ENCODE results near the gene MEIOC. TPM values are rescaled to one million over a fixed set of nuclear protein-coding genes. Genes with fewer than 3 reads are reported as not detected.

Gene MEIOC
- total RNA-seq, 4 donors from 2014 or later: under 0.01 TPM; not detected in 3

GRCh38 chr17:44653384-44653783 lies 2.9 kb upstream of the MEIOC start:
- Histone ChIP-seq H3K4me3 (no peak overlapping the region), H3K27me3 (peaks cover 7 to 93% (median 12%) of the 10 kb centered on the region in 4 donors), H3K27ac (no peak overlapping the region), H3K9me3 (no peaks in the 10 kb centered on the region), H3K36me3 (no peaks in the 10 kb centered on the region), H3K4me1 (peaks cover 0 to 16% (median 6%) of the 10 kb centered on the region in 3 donors)
- intact Hi-C loops (cut with DNase I): no loop called here
- TF ChIP-seq, protein P1, sequence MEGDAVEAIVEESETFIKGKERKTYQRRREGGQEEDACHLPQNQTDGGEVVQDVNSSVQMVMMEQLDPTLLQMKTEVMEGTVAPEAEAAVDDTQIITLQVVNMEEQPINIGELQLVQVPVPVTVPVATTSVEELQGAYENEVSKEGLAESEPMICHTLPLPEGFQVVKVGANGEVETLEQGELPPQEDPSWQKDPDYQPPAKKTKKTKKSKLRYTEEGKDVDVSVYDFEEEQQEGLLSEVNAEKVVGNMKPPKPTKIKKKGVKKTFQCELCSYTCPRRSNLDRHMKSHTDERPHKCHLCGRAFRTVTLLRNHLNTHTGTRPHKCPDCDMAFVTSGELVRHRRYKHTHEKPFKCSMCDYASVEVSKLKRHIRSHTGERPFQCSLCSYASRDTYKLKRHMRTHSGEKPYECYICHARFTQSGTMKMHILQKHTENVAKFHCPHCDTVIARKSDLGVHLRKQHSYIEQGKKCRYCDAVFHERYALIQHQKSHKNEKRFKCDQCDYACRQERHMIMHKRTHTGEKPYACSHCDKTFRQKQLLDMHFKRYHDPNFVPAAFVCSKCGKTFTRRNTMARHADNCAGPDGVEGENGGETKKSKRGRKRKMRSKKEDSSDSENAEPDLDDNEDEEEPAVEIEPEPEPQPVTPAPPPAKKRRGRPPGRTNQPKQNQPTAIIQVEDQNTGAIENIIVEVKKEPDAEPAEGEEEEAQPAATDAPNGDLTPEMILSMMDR (IDR thresholded peaks at IDR 0.05): no peak
- no peak for TF ChIP-seq POLR2A (IDR thresholded peaks at IDR 0.05)
- DNase-seq: no peak
- WGBS, 2 donors: 90% methylated on average over 3 of the region's 3 CpGs

DNA sequence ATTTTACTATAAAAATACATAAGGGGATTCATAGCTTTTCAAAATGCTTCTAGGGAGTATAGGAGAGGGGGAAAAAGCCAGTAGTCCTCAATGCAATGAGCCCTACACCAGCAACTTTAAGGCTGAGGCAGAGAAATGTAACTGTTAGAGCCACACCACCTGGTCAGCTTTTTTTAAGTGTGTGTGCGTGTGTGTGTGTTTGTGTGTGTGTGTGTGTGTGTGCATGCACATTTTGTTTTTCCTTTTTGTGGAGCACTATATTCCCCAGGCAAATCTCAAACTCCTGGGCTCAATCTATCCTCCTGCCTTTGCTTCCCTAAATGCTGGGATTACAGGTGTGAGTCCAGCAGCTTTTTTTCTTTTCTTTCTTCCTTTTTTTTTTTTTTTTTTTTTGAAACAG lies 2.3 kb upstream of the MEIOC start:
- peaks cover 0 to 16% (median 6%) of the 10 kb centered on the region in 3 donors for H3K4me1 ChIP-seq
- no peaks in the 10 kb centered on the region for H3K36me3 ChIP-seq
- no peak for TF ChIP-seq POLR2A (IDR thresholded peaks at IDR 0.05)
- TF ChIP-seq, protein P1 (IDR thresholded peaks at IDR 0.05): no peak
- no peak for DNase-seq
- H3K4me3 ChIP-seq: no peak overlapping the region
- 58 to 88% methylated on average over 1 of the region's 1 CpG for WGBS, 2 donors
- intact Hi-C loops (cut with DNase I): no loop called here
- H3K27me3 ChIP-seq: peaks cover 7 to 91% (median 12%) of the 10 kb centered on the region in 4 donors
- H3K27ac ChIP-seq: no peak overlapping the region
- no peaks in the 10 kb centered on the region for H3K9me3 ChIP-seq

GRCh38 chr17:44661835-44662234 lies 5.6 kb downstream of the MEIOC start:
- no peaks in the 10 kb centered on the region for H3K36me3 ChIP-seq
- intact Hi-C loops (cut with DNase I): no loop called here
- H3K27ac ChIP-seq: no peak overlapping the region
- DNase-seq: no peak
- H3K9me3 ChIP-seq: no peaks in the 10 kb centered on the region
- 89 to 97% methylated on average over 2 of the region's 2 CpGs for WGBS, 2 donors
- TF ChIP-seq, protein P1 (IDR thresholded peaks at IDR 0.05): no peak
- no peak for TF ChIP-seq POLR2A (IDR thresholded peaks at IDR 0.05)
- H3K27me3 ChIP-seq: peaks cover 0 to 24% (median 1%) of the 10 kb centered on the region in 4 donors
- H3K4me3 ChIP-seq: no peak overlapping the region
- peaks cover 0 to 5% (median under 1%) of the 10 kb centered on the region in 3 donors for H3K4me1 ChIP-seq

- intact Hi-C loops (cut with DNase I): no loop called here
- WGBS, 2 donors: 71 to 84% methylated on average over 1 of the region's 1 CpG
- H3K4me1 ChIP-seq: no peaks in the 10 kb centered on the region
Measured at GRCh38 chr17:44663095-44663494, 6.8 kb downstream of the MEIOC start.

GRCh38 chr17:44664867-44665266 lies 8.6 kb downstream of the MEIOC start:
- Histone ChIP-seq H3K4me3 (no peak overlapping the region), H3K36me3 (no peaks in the 10 kb centered on the region), H3K27ac (no peak overlapping the region), H3K4me1 (no peaks in the 10 kb centered on the region), H3K9me3 (no peaks in the 10 kb centered on the region), H3K27me3 (peaks cover 0 to 5% (median 0%) of the 10 kb centered on the region in 4 donors)
- 85 to 100% methylated on average over 1 of the region's 1 CpG for WGBS, 2 donors
- DNase-seq: no peak
- intact Hi-C loops (cut with DNase I): no loop called here
- TF ChIP-seq, protein P1 (IDR thresholded peaks at IDR 0.05): no peak
- TF ChIP-seq POLR2A (IDR thresholded peaks at IDR 0.05): no peak

More at GRCh38 chr17:44663095-44663494, 6.8 kb downstream of the MEIOC start:
- H3K9me3 ChIP-seq: no peaks in the 10 kb centered on the region
- H3K27me3 ChIP-seq: peaks cover 0 to 11% (median 0%) of the 10 kb centered on the region in 4 donors
- no peak for DNase-seq
- H3K4me3 ChIP-seq: no peak overlapping the region
- TF ChIP-seq, protein P1 (IDR thresholded peaks at IDR 0.05): no peak
- TF ChIP-seq POLR2A (IDR thresholded peaks at IDR 0.05): no peak
- no peaks in the 10 kb centered on the region for H3K36me3 ChIP-seq
- no peak overlapping the region for H3K27ac ChIP-seq
